Endothelial cell of umbilical vein (primary cell): Measurements from ENCODE around the gene MAX. TPM values are rescaled to one million over a fixed set of nuclear protein-coding genes. Genes with fewer than 3 reads are reported as not detected.

ENCODE experiments used
- BruUV-seq: library from RNA; stranded (reverse); fragments of 400-500 nt; replicated peaks from 2 replicates; lab custom pipeline; 2021; lab: Mats Ljungman, UMichigan
- CTCF ChIA-PET: fragments of 300-600, 350-600 bp; sonication (Branson Sonifier 250); formaldehyde crosslinking; loops from one replicate; lab custom pipeline; 2021; ENCODE audit warnings: antibody characterized with exemption, inconsistent platforms; lab: Charles Lee
- POLR2A ChIA-PET: fragments of 300-600, 350-600 bp; sonication (Branson Sonifier 250); formaldehyde crosslinking; loops from one replicate; lab custom pipeline; 2021; ENCODE audit warnings: antibody characterized with exemption, inconsistent platforms; lab: Charles Lee
- DNase-seq: peaks from one replicate; pipeline ENCODE4 v3.0.0-alpha.2; 2011; ENCODE audit warnings: low read depth, low spot score
- FAIRE-seq: peaks from 2 replicates; lab custom pipeline; 2011; peaks lifted over from hg19 to GRCh38; lab: Jason Lieb, UNC
- H2AFZ ChIP-seq: 2 replicates; pipeline ENCODE4 v1.6.0; 2012; ENCODE audit warnings: low read depth, low read length, control low read depth, inconsistent platforms
- H3K27ac ChIP-seq: 2 replicates; pipeline ENCODE4 v1.5.1; 2011; ENCODE audit warnings: low read depth, mild to moderate bottlenecking, control low read depth, low read length, moderate library complexity; ENCODE audit not compliant: insufficient read depth
- H3K27me3 ChIP-seq, 2 experiments: 2 replicates each; pipeline versions ENCODE4 v1.6.0 to v1.6.1; 2011; ENCODE audit warnings: low read length in 2 of 2, mixed read lengths in 1 of 2; ENCODE audit not compliant: control insufficient read depth in 2 of 2, insufficient read depth in 2 of 2
- H3K36me3 ChIP-seq, 2 experiments: 2 replicates in 1 of 2; 3 replicates in 1 of 2; pipeline ENCODE4 v1.5.1; 2011; ENCODE audit warnings: low read length in 2 of 2, mild to moderate bottlenecking in 1 of 2, moderate library complexity in 1 of 2; ENCODE audit not compliant: control insufficient read depth in 2 of 2, insufficient read depth in 2 of 2; ENCODE audit errors: extremely low read depth in 1 of 2
- H3K4me1 ChIP-seq: 3 replicates; pipeline ENCODE4 v1.5.1; 2011; ENCODE audit warnings: mild to moderate bottlenecking, low read length; ENCODE audit not compliant: control insufficient read depth, insufficient read depth; ENCODE audit errors: extremely low read depth
- H3K4me2 ChIP-seq: 2 replicates; pipeline ENCODE4 v1.6.1; 2011; ENCODE audit warnings: low read length, control low read depth, mixed read lengths; ENCODE audit not compliant: insufficient read depth
- H3K4me3 ChIP-seq, 3 experiments: fragments of 200-600 bp in 1 of 3; sonication (generic), shearing (Covaris generic) in 1 of 3; replicated peaks in 1 of 3; 2 replicates each; pipeline ENCODE4 v1.5.1; 2011 to 2016; ENCODE audit warnings: control low read depth in 3 of 3, low read length in 3 of 3, mild to moderate bottlenecking in 2 of 3, inconsistent platforms in 1 of 3, low read depth in 1 of 3, moderate library complexity in 1 of 3; ENCODE audit not compliant: insufficient read depth in 1 of 3
- H3K79me2 ChIP-seq: 2 replicates; pipeline ENCODE4 v1.6.0; 2012; ENCODE audit warnings: low read length, inconsistent platforms; ENCODE audit not compliant: control insufficient read depth, insufficient read depth
- H3K9ac ChIP-seq: replicated peaks from 2 replicates; pipeline ENCODE3; 2011; ENCODE audit warnings: low read length, control low read depth; ENCODE audit not compliant: insufficient read depth; ENCODE audit errors: extremely low read depth
- H3K9me1 ChIP-seq: replicated peaks from 3 replicates; pipeline ENCODE4 v1.6.0; 2011; ENCODE audit warnings: mild to moderate bottlenecking, low read length; ENCODE audit not compliant: control insufficient read depth, insufficient read depth; ENCODE audit errors: extremely low read depth
- H3K9me3 ChIP-seq: replicated peaks from 2 replicates; pipeline ENCODE4 v1.5.1; 2012; ENCODE audit warnings: low read length, inconsistent platforms; ENCODE audit not compliant: control insufficient read depth, insufficient read depth
- H4K20me1 ChIP-seq: replicated peaks from 2 replicates; pipeline ENCODE3; 2011; ENCODE audit warnings: mild to moderate bottlenecking, low read length; ENCODE audit not compliant: control insufficient read depth, insufficient read depth; ENCODE audit errors: extremely low read depth
- FOS ChIP-seq: IDR thresholded peaks from 2 replicates; pipeline ENCODE4 v1.6.1; 2011; ENCODE audit warnings: mild to moderate bottlenecking, low read length, moderate library complexity, borderline replicate concordance; ENCODE audit not compliant: insufficient read depth
- GATA2 ChIP-seq: IDR thresholded peaks from 2 replicates; pipeline ENCODE4 v1.7.0; 2011; ENCODE audit warnings: low read depth, mild to moderate bottlenecking, moderate library complexity, mixed read lengths, low read length; ENCODE audit not compliant: insufficient read length, insufficient read depth
- JUN ChIP-seq: IDR thresholded peaks from 2 replicates; pipeline ENCODE4 v1.6.1; 2011; ENCODE audit warnings: borderline replicate concordance, low read depth; ENCODE audit not compliant: insufficient read length, insufficient read depth
- POLR2AphosphoS5 ChIP-seq: IDR thresholded peaks from 2 replicates; pipeline ENCODE4 v1.6.1; 2012; ENCODE audit warnings: low read depth, mild to moderate bottlenecking, control low read depth, low read length, moderate library complexity; ENCODE audit not compliant: insufficient read depth
- dilution Hi-C: fragments of 300-500 bp; cut with MboI; formaldehyde crosslinking; loops from one replicate; pipeline ENCODE4 v1.15.0; 2019; ENCODE audit warnings: low sequenced_read_pairs; ENCODE audit not compliant: extremely low pct_ligation_motif_present
- intact Hi-C: fragments of 100-400 bp; cut with micrococcal nuclease; formaldehyde crosslinking; loops from one replicate; pipeline ENCODE4 v1.10.0; 2022
- microRNA-seq: library from miRNA; unstranded; fragments of <30 nt; microRNA quantifications from one replicate; pipeline ENCODE4 v1.2.0, GENCODE V29; 2021; ENCODE audit warnings: borderline number of aligned reads, borderline replicate concordance
- polyA plus RNA-seq, 4 experiments: library from polyadenylated mRNA; depleted of rRNA in 3 of 4; stranded (reverse) in 3 of 4; unstranded in 1 of 4; fragments of >200 nt; gene quantifications; 2 replicates each; pipeline versions ENCODE4 v1.2.1 to v1.2.3, GENCODE V29; 2011 to 2012; ENCODE audit warnings: missing spikeins in 1 of 4
- small RNA-seq: library from RNA; depleted of rRNA; stranded (forward); fragments of <200 nt; gene quantifications from one replicate; pipeline ENCODE3, GENCODE V24; 2012; ENCODE audit warnings: low replicate concordance, low read depth; ENCODE audit not compliant: insufficient read depth, insufficient read length
- total RNA-seq: library from RNA; stranded (reverse); gene quantifications from 2 replicates; pipeline ENCODE4 v1.2.3, GENCODE V29; 2021
- TF ChIP-seq, protein P1 (sequence below), 2 donors: IDR thresholded peaks; 1 replicate in 1 of 2; 2 replicates in 1 of 2; pipeline ENCODE4 v1.5.1; 2011; ENCODE audit warnings: low read length in 2 of 2, mild to moderate bottlenecking in 2 of 2, moderate library complexity in 2 of 2, control low read depth in 1 of 2, inconsistent platforms in 1 of 2, low read depth in 1 of 2; ENCODE audit not compliant: insufficient read depth in 1 of 2; ENCODE audit errors: extremely low read depth in 1 of 2

Gene MAX
- total and polyA plus RNA-seq, 2 donors (not counting 3 experiments of a cell fraction or from before 2014, with no cell fraction given), result 70.1 to 79.5 TPM

DNA sequence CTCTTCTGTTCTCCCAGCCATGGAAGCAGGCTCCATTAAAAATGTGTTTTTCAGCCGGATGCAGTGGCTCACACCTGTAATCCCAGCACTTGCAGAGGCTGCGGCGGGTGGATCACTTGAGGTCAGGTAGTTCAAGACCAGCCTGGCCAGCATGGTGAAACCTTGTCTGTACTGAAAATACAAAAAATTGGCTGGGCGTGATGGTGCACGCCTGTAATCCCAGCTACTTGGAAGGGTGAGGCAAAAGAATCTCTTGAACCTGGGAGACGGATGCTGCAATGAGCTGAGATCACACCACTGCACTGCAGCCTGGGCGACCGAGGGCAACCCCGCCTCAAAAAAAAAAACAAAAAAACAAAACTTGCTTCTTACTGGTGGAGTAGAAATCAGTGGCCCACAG, 75.8 kb downstream of the MAX start:
- Histone ChIP-seq H3K27ac (no peak overlapping the region), H3K79me2 (no peaks in the 10 kb centered on the region), H2AFZ (no peak overlapping the region), H3K9me3 (no peaks in the 10 kb centered on the region), H3K4me2 (no peak overlapping the region), H3K9ac (no peak overlapping the region), H3K9me1 (no peaks in the 10 kb centered on the region), H4K20me1 (no peaks in the 10 kb centered on the region), H3K4me3 (no peak overlapping the region), H3K36me3 (no peaks in the 10 kb centered on the region), H3K4me1 (no peaks in the 10 kb centered on the region), H3K27me3 (no peaks in the 10 kb centered on the region)
- no TSS peak for BruUV-seq
- FAIRE-seq, result no peak
- DNase-seq, result no peak
- intact Hi-C loops (no loop called here), dilution Hi-C loops (no loop called here)
- POLR2A ChIA-PET, result no interaction called here
- TF ChIP-seq JUN (no peak), FOS (no peak)
- CTCF ChIA-PET, result no interaction called here

DNA sequence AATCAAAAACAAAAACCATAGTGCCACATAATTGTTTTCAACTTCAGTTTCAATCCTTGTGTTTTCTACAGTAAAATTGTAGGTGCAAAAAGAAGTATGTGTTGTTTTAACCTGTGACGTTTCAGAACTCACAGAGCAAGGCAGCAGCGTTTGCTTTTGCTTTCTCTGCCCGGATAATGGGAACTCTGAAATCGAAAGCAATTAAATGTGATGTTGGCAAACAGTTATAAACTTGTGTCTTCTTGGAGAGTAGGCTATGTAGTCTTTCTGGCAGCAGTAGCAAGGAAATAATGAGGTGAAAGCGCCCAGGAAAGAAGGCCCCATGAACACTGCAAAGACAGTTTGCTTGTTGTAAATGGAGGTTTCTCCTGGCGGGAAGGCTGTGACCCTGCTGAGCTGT, 76.5 kb downstream of the MAX start:
- intact Hi-C loops (no loop called here), dilution Hi-C loops (no loop called here)
- no peaks in the 10 kb centered on the region for H3K79me2 ChIP-seq
- ChIA-PET POLR2A (no interaction called here), CTCF (no interaction called here)
- no TSS peak for BruUV-seq
- no peaks in the 10 kb centered on the region for H3K9me1 ChIP-seq
- no peak for TF ChIP-seq POLR2AphosphoS5
- TF ChIP-seq GATA2, result no peak
- TF ChIP-seq, protein P1, sequence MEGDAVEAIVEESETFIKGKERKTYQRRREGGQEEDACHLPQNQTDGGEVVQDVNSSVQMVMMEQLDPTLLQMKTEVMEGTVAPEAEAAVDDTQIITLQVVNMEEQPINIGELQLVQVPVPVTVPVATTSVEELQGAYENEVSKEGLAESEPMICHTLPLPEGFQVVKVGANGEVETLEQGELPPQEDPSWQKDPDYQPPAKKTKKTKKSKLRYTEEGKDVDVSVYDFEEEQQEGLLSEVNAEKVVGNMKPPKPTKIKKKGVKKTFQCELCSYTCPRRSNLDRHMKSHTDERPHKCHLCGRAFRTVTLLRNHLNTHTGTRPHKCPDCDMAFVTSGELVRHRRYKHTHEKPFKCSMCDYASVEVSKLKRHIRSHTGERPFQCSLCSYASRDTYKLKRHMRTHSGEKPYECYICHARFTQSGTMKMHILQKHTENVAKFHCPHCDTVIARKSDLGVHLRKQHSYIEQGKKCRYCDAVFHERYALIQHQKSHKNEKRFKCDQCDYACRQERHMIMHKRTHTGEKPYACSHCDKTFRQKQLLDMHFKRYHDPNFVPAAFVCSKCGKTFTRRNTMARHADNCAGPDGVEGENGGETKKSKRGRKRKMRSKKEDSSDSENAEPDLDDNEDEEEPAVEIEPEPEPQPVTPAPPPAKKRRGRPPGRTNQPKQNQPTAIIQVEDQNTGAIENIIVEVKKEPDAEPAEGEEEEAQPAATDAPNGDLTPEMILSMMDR (IDR thresholded peaks at IDR 0.05; ENCODE audit: extremely low read depth in 1 of 2, insufficient read depth in 1 of 2, low read depth in 1 of 2, low read length in 2 of 2), result no peak
- H3K9me3 ChIP-seq, result no peaks in the 10 kb centered on the region
- no peaks in the 10 kb centered on the region for H3K36me3 ChIP-seq
- no peak overlapping the region for H3K4me3 ChIP-seq
- no peak for FAIRE-seq
- no peaks in the 10 kb centered on the region for H4K20me1 ChIP-seq
- no peak for DNase-seq
- H3K27me3 ChIP-seq, result no peaks in the 10 kb centered on the region
- H2AFZ ChIP-seq, result no peak overlapping the region
- H3K27ac ChIP-seq, result no peak overlapping the region
- no peaks in the 10 kb centered on the region for H3K4me1 ChIP-seq
- H3K4me2 ChIP-seq, result no peak overlapping the region
- no peak overlapping the region for H3K9ac ChIP-seq

Small RNA genes lying within 50 kb of the gene (microRNA-seq; reads per million reads assigned to microRNA genes)
- 1.2 reads per million for gene MIR4706

Small RNA genes lying within 50 kb of the gene (small RNA-seq; reads per million reads assigned to genes)
- not detected for gene MIR4706
- gene RNU2-14P, result not detected

Other genes starting within 250 kb of the MAX start
- 0.07 TPM in 1 of 2 replicates, not detected in the other for gene SPTB, start 222.6 kb downstream of the MAX start, total RNA-seq
- gene SPTB, start 222.6 kb downstream of the MAX start, polyA plus RNA-seq, result 0.02 and 0.03 TPM in 2 replicates
- 44.0 and 44.4 TPM in 2 replicates for gene CHURC1, start 188.1 kb downstream of the MAX start, total RNA-seq
- 56.5 and 62.2 TPM in 2 replicates for gene CHURC1, start 188.1 kb downstream of the MAX start, polyA plus RNA-seq
- gene GPX2, start 159.8 kb downstream of the MAX start, total RNA-seq, result not detected in 2 replicates
- gene GPX2, start 159.8 kb downstream of the MAX start, polyA plus RNA-seq, result not detected in 2 replicates
- 24.9 and 26.7 TPM in 2 replicates for gene RAB15, start 130.2 kb downstream of the MAX start, total RNA-seq
- gene RAB15, start 130.2 kb downstream of the MAX start, polyA plus RNA-seq, result 33.3 and 34.3 TPM in 2 replicates
- 21.0 and 24.5 TPM in 2 replicates for gene FNTB, start 115.6 kb downstream of the MAX start, total RNA-seq
- 21.6 and 25.6 TPM in 2 replicates for gene FNTB, start 115.6 kb downstream of the MAX start, polyA plus RNA-seq